ENCODE measurements around the gene ADGRD1.

- TF ChIP-seq CTCF (IDR thresholded peaks at IDR 0.05; ENCODE audit: low read length) (no peak), EZH2 (IDR thresholded peaks at IDR 0.05; ENCODE audit: borderline replicate concordance, low read length) (no peak)
Observed at GRCh38 chr12:130909111-130909510, 44.6 kb upstream of the ADGRD1 start.

All from OCI-LY1 (cell line).